ENCODE results near the gene RANGRF.

Gene RANGRF

GRCh38 chr17:8315764-8316217 lies 27.3 kb downstream of the RANGRF start:
- ATAC-seq, result no peak

- ATAC-seq, result no peak
These were observed 29.8 kb downstream of the RANGRF start for GRCh38 chr17:8318010-8318935.

- no peak for ATAC-seq
These were observed 31.8 kb downstream of the RANGRF start for GRCh38 chr17:8320262-8320661.

- ATAC-seq, result no peak
These were observed 32.5 kb downstream of the RANGRF start for GRCh38 chr17:8320990-8321389.

- ATAC-seq, result no peak
These were observed 33.6 kb downstream of the RANGRF start for GRCh38 chr17:8322061-8322460.

- no peak for ATAC-seq
These were observed 35.7 kb downstream of the RANGRF start for GRCh38 chr17:8324132-8324531.

GRCh38 chr17:8324923-8325322 lies 36.5 kb downstream of the RANGRF start:
- ATAC-seq, result no peak

GRCh38 chr17:8326511-8327302 lies 38.2 kb downstream of the RANGRF start:
- peak; percentile 44 to 55 for ATAC-seq

GRCh38 chr17:8327303-8327649 lies 38.8 kb downstream of the RANGRF start:
- ATAC-seq, result no peak

- no peak for ATAC-seq
These were observed 43.7 kb downstream of the RANGRF start for GRCh38 chr17:8332128-8332527.

- no peak for ATAC-seq
These were observed 44.2 kb downstream of the RANGRF start for GRCh38 chr17:8332688-8333087.

GRCh38 chr17:8333281-8333680 lies 44.8 kb downstream of the RANGRF start:
- ATAC-seq, result no peak

GRCh38 chr17:8337802-8338752 lies 49.6 kb downstream of the RANGRF start:
- no peak for ATAC-seq

GRCh38 chr17:8338753-8339140 lies 50.3 kb downstream of the RANGRF start:
- no peak for ATAC-seq

- no peak for ATAC-seq
These were observed 51.1 kb downstream of the RANGRF start, which contains the start of gene ODF4 for GRCh38 chr17:8339540-8339939. Gene ODF4 (plus strand): TSS chr17:8339840. CDS start chr17:8340052, 212 bp downstream.

Measured in activated CD4-positive, CD25-positive, alpha-beta regulatory T cell treated with anti-CD3 and anti-CD28 coated beads, Interleukin-2, amount 50 U/mL, for 24 hours (primary cell).